Fibroblast of skin of abdomen (primary cell): ENCODE measurements around the gene BBS2. TPM values are rescaled to one million over a fixed set of nuclear protein-coding genes. Genes with fewer than 3 reads are reported as not detected.
A peak's percentile ranks its signal among the peaks of the same experiment; 100 is the strongest.

ENCODE experiments used
- DNase-seq: peaks from one replicate; pipeline ENCODE4 v3.0.0-alpha.2; 2013
- polyA plus RNA-seq, 2 experiments: library from polyadenylated mRNA; unstranded; fragments of 120-200 nt; gene quantifications; one replicate each; pipeline ENCODE4 v1.2.1, GENCODE V29; 2013; ENCODE audit not compliant: insufficient read length in 2 of 2

Gene BBS2, protein sequence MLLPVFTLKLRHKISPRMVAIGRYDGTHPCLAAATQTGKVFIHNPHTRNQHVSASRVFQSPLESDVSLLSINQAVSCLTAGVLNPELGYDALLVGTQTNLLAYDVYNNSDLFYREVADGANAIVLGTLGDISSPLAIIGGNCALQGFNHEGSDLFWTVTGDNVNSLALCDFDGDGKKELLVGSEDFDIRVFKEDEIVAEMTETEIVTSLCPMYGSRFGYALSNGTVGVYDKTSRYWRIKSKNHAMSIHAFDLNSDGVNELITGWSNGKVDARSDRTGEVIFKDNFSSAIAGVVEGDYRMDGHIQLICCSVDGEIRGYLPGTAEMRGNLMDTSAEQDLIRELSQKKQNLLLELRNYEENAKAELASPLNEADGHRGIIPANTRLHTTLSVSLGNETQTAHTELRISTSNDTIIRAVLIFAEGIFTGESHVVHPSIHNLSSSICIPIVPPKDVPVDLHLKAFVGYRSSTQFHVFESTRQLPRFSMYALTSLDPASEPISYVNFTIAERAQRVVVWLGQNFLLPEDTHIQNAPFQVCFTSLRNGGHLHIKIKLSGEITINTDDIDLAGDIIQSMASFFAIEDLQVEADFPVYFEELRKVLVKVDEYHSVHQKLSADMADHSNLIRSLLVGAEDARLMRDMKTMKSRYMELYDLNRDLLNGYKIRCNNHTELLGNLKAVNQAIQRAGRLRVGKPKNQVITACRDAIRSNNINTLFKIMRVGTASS
- polyA plus RNA-seq (2013, experiment 1 of 2; ENCODE audit: insufficient read length) = 44.2 TPM
- polyA plus RNA-seq (2013, experiment 2 of 2; ENCODE audit: insufficient read length) = 35.9 TPM

DNA sequence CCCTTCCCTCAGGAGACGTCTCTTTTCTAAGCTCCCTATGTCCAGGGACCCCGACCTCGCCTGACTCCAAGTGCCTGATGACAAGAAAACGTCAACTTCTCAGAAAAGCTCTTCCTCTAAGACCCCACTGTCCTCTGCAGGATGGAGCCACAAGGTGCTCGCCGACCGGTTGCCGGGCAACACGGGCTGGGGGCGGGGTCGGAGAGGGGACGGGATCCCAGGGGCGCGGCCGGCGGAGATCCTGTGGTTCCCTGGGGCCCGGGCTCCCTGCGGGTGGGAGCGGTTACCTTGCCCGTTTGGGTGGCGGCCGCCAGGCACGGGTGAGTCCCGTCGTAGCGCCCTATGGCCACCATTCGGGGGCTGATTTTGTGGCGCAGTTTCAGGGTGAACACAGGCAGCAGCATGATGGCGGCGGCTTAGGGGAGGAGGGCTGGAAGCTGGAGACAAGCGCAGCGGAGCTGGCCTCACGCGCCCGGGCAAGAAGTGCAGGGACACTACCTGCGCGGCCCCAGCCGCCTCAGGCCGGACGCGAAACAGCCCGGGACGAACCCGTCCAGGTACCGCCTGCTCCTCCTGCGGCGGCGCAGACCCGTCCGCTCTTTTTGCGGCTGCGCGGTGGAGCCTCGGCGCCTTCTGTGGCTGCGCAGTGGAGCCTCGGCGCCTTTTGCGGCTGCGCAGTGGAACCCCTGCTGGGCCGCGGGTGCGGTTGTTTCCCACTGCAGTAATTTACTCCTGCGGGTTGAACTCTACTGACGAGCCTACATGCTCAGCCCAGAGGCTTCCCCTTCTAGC lies at the start of gene BBS2:
BBS2 (minus strand) TSS at position 566 of the 792 bp plus-strand sequence; CDS start at position 404, 162 bp downstream.
- DNase-seq = peak; percentile 81

DNA sequence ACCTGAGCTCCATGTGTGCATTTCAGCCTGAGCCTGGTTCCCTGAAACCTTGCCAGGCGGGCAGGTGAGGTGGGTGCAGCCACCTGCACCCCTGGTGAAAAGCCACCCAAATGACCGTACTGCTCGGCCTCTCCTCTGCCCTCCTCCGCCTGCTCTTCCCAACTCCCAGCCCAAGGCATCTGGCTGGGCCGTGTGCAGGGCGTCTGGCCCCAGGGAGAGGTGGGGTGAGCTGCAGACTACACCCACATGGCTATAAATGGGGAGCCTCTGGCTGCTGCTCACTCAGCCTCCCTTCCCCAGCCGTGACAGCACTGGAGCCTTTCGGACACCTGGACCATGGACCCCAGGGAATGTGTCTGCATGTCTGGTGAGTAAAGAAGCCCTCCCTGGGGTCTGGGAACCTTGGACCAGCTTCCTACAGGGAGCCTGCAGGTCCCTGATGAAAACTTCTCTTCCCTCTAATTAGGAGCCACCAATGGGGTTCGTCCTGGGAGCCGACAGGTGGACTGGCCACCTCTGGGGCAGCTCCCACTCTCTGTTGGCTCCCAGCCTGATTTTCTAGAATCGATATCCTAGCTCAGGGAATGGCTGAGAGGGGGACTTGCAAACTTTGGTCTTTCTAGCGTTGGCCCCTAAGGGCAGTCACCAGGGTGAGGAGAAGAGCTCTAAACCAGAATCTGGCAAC lies 45.1 kb upstream of the BBS2 start, which contains the start of gene MT4:
MT4 (plus strand) TSS at position 281 of the 685 bp plus-strand sequence; CDS start at position 337, 56 bp downstream.
- no peak for DNase-seq

DNA sequence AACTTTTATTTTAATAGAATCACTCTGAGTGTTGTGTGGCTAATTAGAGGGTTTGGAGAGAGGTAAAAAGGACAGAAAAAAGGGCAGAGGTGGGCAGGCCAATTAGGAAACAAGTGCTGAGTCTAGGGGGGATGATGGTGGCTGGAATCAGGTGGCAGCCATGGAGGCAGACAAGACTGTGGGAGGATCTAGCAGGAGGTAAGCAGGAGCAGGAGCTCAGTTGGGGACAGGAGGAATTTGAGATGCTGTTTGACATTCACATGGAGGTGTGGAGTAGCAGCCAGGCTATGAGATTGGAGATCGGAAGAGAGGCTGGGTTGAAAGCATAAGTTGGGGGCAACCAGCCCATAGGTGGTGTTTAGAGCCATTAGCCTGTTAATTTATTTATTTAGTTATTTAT lies 41.3 kb upstream of the BBS2 start:
- no peak for DNase-seq

DNA sequence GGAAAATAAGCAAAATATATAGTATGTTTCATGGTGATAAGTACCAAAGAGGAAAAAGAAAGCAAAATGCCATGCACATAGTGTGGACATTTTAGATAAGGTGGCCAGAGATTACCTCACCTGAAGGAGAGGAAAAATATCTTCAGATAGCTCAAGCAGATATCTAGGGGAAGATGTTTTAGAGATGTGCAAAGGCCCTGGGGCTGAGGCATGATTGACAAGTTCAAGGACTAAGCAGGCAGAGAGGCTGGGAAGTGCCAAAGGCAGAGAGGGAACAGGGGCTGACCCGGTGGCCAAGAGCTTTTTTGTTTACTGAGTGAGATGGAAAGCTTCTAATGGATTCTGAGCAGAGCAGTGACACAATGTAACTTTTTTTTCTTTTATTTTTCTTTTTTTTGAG lies 40.6 kb upstream of the BBS2 start:
- no peak for DNase-seq

DNA sequence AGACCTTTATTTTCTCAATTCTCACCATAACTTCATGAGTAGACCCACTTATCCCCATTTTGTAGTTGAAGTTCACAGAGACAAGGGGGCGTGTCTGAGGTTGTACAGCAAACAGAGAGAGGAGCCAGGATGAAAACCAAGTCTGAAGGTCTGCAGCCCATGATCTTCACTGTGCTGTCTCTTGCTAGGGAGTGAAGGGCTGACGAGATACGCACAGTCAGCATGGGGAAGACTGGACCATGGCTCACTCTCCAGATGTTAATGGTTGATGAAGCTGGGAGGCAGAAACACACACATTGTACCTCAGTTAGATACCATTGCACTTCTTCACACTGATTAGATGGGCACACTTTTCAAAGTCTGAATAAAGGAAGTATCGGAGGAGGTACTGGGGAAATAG lies 39.3 kb upstream of the BBS2 start:
- DNase-seq = no peak

DNA sequence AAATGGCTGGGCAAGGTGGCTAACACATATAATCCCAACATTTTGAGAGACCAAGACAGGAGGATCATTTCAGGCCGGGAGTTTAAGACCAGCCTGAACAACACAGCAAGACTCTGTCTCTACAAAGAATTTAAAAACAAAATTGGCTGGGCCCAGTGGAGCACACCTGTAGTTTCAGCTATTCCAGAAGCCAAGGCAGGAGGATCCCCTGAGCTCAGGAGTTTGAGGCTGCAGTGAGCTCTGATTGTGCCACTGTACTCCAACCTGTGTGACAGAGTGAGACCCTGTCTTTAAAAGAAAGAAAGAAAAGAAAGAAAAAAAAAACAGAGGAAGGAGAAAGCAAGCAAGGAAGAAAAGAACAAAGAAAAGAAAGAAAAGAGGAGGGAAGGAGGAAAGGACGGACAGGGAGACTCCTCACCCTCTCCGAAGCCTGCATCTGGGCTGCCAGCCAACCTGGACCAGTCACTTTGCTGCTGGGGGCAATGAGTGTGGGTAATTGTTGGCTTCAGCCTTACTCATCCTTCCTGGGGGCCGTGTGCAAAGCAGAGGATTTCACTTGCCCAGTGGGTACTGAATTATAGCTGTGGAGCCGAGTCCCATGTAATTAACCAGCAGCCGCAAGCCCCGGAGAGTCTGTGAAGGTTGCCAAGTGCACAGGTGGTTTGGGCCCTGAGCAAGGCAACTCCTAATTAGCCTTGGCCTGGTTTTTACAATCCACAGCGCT lies 38.4 kb upstream of the BBS2 start:
- peak; percentile 68 for DNase-seq

DNA sequence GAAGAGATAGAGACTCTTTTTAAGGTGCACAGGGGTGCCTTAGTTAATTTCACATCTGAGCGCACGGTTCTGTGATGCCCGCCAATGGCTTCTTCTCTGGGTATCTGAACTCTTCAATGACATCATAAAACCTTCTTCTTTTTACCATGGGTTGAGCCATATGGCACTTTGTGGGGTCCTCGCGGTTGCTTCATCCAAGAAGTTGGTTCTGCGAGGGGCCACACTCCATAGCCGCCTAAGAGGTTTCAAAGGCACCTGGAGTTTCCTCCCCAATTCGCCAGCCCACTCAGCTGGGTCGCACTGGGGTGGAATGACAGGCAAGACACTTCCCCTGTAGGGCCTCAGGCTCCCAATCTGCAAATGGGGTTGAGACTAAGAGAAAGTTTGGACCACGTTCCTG lies 34.6 kb upstream of the BBS2 start:
- DNase-seq = no peak

DNA sequence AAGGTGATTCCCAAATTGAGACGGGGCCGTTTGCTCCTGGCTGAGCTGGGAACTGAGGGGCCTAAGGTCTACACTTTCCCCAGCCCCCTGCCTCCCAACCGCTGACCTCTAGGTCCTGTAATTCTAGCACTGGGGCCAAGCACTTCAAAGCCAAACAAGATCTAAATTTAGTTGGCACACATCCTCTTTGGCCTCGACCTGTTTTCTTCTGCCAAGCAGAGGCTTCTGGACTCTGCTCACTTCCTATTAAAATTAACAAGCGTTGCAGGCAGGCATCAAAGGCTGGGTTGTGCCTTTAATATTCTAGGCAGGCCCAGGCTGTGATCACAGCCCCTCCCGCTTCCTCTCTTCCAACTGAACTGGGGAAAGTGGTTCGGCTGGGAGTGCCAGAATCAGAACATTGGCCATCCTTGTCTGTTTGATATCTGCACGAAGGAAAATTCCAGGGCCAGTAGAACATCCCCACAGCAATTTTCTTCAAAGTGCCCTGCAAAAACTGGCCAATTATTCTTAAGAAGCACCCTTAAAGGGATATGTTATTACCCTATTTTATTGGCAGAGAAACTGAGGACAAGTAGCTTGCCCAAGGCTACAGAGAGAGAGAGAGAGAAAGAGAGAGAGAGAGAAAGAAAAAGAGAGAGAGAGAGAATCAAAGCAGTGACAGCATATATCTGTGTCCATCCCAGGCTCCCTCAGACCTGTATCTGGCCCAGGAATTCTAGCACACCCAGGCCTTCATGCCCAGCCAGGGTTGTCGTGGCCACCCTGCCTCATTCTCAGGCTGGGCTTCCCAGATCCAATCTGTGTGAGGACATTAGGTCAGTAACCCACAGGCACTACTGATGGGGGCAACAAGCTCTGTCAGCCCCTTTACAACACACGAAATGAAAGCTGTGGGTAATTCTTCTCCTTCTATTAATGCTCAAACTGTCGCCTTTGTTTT lies 32.2 kb upstream of the BBS2 start:
- no peak for DNase-seq

DNA sequence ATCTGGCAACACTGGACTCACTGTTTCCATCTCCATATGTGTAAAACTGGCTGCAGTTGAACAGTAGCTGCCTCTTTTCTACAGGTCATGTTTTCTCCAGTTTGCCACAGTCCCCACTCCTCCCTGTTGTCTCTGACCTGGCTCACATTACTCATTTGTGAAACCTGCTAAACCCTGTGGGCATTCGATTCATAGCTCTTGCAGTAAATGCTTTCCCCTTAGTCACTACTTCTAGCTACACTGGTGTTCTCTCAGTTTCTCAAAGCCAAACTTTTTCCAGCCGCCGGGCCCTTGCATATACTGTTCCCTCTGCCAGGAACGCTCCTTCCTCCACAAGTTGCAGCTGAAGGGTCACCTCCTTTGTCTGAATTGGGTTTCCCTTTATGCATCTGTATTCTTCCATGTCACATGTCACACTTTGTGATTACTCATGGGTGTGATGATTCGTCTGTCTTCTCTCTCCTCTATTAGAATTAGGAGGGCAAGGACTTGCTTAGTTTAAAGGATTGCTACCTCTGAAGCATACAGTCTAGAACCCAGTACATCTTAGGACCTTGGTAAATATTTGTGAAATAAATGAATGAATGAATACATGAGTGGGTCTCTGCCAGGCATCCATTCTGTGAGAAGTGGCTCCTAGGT lies 30.0 kb upstream of the BBS2 start:
- DNase-seq = peak; percentile 3

DNA sequence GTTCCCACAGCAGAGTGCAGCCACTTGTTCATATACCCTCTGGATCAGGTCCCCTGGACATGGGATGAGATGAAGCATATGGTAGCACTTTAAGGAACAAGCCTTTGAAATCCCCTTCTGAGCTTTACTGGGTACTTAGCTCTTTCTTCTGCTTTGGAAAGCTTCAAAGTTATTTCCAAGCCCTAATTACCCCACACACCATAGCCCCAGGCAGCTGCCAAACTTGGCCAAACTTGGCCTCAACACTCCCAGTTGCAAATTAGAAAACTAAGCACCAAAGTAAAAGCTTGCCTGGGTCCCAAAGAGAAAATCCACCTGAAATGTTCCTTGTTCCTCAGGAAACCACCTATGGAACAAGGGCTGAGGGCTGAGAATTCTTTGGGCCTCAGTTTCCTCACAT lies 29.3 kb upstream of the BBS2 start:
- DNase-seq = no peak

DNA sequence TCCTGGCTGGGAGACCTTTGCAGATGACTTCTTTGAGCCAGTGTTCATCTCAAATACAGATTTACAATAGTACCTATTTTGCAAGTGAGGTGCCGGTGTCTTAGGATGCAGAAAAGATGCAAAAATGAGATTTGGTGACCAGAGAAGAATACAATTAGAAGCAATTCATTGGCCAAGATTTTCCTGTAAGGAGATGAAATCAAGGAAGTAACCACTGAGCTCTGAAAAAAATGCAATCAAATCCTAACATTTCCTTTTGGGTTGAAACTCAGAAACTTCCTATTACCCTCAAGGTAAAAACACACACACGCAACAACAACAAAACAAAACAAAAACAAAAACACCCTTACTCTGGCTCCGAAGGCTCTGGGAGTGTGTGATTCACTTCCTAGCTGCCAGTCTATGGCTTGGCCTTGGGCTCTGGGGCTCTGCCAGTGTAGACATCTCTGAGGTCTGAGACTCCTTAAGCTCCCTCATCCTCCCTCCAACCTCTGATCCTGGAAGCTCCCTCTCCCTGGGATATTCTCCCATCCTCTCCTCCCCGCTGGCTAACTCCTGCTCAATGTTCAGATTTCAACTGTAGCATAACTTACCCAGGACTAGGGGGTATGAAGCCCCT lies 28.2 kb upstream of the BBS2 start:
- no peak for DNase-seq

DNA sequence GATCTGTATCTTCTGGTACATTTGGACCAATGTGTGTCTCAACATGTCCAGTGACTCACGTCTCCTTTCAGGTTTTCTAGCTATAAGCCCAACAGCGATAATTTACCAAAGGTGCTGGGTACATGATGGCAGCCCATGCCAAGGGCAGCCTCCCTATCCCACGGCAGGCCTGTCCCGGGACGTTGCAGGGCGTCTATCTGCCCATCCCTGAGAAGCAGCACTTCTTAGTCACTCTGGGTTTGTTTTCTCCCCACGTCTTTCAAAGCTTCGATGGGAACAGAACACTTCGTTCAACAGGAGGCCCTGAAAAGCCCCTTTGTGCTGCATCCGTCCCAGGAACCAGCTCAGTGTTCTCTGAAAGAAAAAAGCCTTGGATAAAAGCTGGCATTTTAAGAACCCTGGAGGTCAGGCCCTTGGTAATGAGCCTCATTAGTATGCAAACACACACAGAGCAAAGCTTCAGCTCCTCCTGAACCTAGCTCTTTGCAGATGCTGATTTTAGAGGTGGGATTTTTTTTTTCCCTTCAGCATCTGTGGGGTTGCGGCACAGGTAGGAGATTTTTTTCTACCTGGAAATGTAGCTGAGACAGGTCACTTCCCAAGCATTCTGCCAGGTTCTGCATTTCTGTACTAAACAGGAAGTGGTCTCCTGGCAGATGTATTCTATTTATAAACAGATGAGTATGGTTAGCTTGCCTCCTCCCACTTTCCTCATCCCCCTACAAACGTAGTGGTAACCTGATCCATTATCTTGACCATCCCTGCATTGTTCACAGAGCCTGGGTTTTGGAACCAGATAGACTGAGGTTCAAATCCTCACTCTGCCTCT lies 27.5 kb upstream of the BBS2 start:
- DNase-seq = peak; percentile 60

DNA sequence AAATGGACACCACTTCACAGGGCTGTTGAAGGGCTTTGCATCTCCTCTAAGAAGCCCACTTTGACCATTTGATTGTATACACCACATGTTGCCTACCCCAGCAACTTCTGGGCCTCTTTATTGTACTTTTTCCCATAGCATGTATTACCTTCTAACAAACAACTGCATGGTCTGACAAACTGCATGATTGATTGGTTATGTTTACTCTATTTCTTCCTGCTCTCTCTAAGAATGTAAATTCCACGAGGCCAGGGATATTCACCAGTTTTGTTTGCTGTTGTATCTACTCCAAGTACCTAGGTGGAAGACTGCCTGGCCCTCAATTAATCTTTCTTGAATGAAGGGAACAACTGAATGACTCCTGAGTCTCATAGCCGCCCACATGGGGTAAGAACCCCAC lies 22.2 kb upstream of the BBS2 start:
- DNase-seq = no peak

DNA sequence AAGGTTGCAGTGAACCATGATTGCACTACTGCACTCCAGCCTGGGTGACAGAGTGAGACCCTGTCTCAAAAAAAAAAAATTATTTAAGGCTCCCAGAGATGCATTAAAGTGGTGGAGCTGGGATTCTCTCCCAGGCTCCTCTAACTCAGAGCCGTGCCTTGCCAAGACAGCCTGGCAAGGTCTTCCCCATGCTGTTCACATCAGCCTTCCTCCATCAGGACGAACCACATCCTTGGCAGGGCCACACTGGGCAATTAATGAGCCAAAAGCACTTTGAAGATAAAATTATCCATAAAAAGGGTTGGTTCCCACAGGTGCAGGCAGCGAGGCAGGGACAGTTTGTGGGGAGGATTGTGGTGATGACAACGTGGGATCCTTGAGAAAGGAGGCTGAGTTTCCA lies 19.8 kb upstream of the BBS2 start:
- no peak for DNase-seq

DNA sequence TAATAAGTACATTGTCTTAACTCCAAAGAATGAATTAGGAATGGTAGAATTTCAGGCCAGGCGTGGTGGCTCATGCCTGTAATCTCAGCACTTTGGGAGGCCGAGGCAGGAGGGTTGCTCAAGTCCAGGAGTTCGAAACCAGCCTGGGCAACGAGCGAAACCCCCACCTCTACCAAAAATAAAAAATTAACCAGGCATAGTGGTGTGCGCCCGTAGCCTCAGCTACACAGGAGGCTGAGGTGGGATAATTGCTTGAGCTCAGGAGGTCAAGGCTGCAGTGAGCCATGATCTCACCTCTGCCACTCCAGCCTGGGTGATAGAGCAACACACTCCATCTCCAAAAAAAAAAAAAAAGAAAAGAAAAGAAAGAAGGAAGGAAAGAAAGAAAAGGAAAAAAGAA lies 18.5 kb upstream of the BBS2 start:
- no peak for DNase-seq

DNA sequence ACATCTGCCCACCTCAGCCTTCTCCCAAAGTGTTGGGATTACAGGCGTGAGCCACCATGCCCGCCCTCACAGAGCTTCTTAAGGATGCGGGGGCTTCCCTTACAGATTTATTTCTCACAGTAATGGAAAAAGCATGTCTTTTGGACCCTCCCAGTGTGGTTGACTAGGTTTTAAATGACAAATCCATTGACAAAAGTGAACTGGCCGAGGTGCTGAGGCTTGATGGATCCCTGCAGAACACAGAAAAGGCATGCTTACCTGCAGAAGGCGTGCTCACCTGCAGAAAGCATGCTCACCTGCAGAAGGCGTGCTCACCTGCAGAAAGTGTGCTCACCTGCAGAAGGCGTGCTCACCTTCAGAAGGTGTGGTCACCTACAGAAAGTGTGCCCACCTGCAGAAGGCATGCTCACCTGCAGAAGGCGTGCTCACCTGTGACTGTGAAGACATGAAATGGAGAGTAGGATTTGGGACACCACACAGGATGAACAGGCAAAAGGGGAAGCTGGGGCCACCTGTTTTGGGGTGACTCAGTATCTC lies 15.1 kb upstream of the BBS2 start:
- DNase-seq = no peak

DNA sequence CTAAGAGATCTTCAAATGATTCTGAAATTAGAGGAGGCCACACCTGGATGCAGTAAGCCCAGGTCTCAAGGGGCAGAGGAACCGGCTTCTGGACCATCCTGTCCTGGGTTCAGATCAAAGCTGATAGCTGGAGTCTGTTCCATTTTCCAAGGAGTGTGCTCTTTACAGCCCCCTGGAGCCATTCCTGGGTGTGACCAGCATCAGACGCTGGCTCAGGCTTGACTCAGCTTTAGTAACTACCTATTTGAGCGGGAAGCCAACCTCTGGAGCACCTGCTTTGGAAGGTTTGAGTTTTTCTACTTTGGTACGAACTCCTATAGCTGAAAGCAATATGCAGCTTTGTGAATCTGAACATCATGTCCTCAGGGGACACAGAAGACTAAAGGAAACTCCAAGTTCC lies 12.9 kb upstream of the BBS2 start:
- DNase-seq = no peak

DNA sequence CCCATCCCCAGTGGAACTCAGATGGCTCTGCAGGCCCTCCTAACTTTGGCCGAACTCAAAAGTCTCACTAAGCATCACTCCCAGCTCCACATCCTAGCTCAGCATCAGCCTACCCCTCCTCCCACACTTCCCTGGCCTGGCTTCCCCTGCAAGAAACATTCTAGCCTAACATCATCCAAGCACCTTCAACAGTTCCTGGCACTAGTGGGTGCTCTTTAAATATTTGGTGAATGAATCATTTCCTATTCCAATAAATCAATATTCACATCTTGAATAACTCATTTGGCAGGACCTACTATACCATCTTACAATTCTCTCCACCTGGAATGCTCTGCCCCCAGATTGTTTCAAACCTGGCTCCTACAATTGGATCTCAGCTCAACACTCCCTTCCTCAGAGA lies 11.0 kb upstream of the BBS2 start:
- peak; percentile 31 for DNase-seq
